Common myeloid progenitor, CD34-positive (primary cell): ENCODE data around the gene ABCC10.

Source experiments
- CTCF ChIA-PET: fragments of 350-600 bp; sonication (Branson Sonifier 250); formaldehyde crosslinking; loops from one replicate; lab custom pipeline; 2021; ENCODE audit warnings: antibody characterized with exemption; lab: Charles Lee
- POLR2A ChIA-PET: fragments of 350-600 bp; sonication (Branson Sonifier 250); formaldehyde crosslinking; loops from one replicate; lab custom pipeline; 2021; ENCODE audit warnings: antibody characterized with exemption; lab: Charles Lee
- DNase-seq, 3 donors: peaks; one replicate each; pipeline versions ENCODE4 v3.0.0 to v3.0.0-alpha.2; 2013
- H3K27ac ChIP-seq, 2 experiments: 1 replicate in 1 of 2; 2 replicates in 1 of 2; pipeline ENCODE4 v1.7.0; 2013; ENCODE audit warnings: inconsistent platforms in 2 of 2, low read length in 2 of 2, mild to moderate bottlenecking in 2 of 2, low read depth in 1 of 2, moderate library complexity in 1 of 2; ENCODE audit not compliant: severe bottlenecking in 2 of 2, insufficient read depth in 1 of 2, poor library complexity in 1 of 2
- H3K27me3 ChIP-seq, 5 experiments: replicated peaks in 2 of 5; 1 replicate in 3 of 5; 2 replicates in 2 of 5; pipeline versions ENCODE4 v1.6.1 to v1.7.0; 2013; ENCODE audit warnings: low read length in 4 of 5, mild to moderate bottlenecking in 2 of 5, moderate library complexity in 2 of 5, inconsistent platforms in 1 of 5; ENCODE audit not compliant: insufficient read depth in 5 of 5, control insufficient read depth in 4 of 5
- H3K36me3 ChIP-seq, 4 experiments: 1 replicate in 2 of 4; 2 replicates in 2 of 4; pipeline versions ENCODE4 v1.6.1 to v1.7.0; 2013; ENCODE audit warnings: low read length in 3 of 4, control low read depth in 1 of 4, mild to moderate bottlenecking in 1 of 4; ENCODE audit not compliant: control insufficient read depth in 4 of 4, insufficient read depth in 4 of 4
- H3K4me1 ChIP-seq, 4 experiments: 1 replicate in 3 of 4; 2 replicates in 1 of 4; pipeline versions ENCODE4 v1.6.1 to v1.7.1; 2013; ENCODE audit warnings: low read length in 3 of 4, mild to moderate bottlenecking in 3 of 4, control low read depth in 1 of 4, inconsistent platforms in 1 of 4, moderate library complexity in 1 of 4; ENCODE audit not compliant: control insufficient read depth in 4 of 4, insufficient read depth in 4 of 4; ENCODE audit errors: control extremely low read depth in 1 of 4
- H3K4me3 ChIP-seq, 7 experiments: 1 replicate in 4 of 7; 2 replicates in 3 of 7; pipeline versions ENCODE4 v1.5.1 to v1.7.0; 2013; ENCODE audit warnings: mild to moderate bottlenecking in 7 of 7, low read length in 6 of 7, moderate library complexity in 6 of 7, inconsistent platforms in 2 of 7, low read depth in 2 of 7, control low read depth in 1 of 7; ENCODE audit not compliant: insufficient read depth in 4 of 7, control insufficient read depth in 1 of 7; ENCODE audit errors: extremely low read depth in 1 of 7
- H3K9me3 ChIP-seq, 5 experiments: 1 replicate in 4 of 5; 2 replicates in 1 of 5; pipeline versions ENCODE4 v1.6.1 to v1.7.1; 2013; ENCODE audit warnings: low read length in 4 of 5, mild to moderate bottlenecking in 2 of 5, inconsistent platforms in 1 of 5, low read depth in 1 of 5, moderate library complexity in 1 of 5; ENCODE audit not compliant: control insufficient read depth in 4 of 5, insufficient read depth in 2 of 5; ENCODE audit errors: control extremely low read depth in 1 of 5
- WGBS: methylation state at CpG from one replicate; pipeline ENCODE4 v1.1.5; 2013; ENCODE audit not compliant: insufficient coverage; 5-methylcytosine and 5-hydroxymethylcytosine counted together

The ABCC10 gene

GRCh38 chr6:43450699-43451131, 23.4 kb downstream of the ABCC10 start:
- CTCF ChIA-PET: interaction anchor here (1.0 to 1.5 kb wide), 3 partner anchors 12 to 55 kb away, joined by 3 read pairs; no protein-coding TSS in a partner anchor

GRCh38 chr6:43451348-43451747, 24.0 kb downstream of the ABCC10 start:
- Histone ChIP-seq H3K27ac (no peak overlapping the region), H3K9me3 (no peaks in the 10 kb centered on the region), H3K4me3 (no peak overlapping the region), H3K4me1 (peaks cover 0 to 15% (median 14%) of the 10 kb centered on the region in 4 experiments), H3K27me3 (peaks cover 0 to 21% (median 4%) of the 10 kb centered on the region in 5 experiments), H3K36me3 (peaks cover 0 to 52% (median 32%) of the 10 kb centered on the region in 4 experiments)
- WGBS: no CpG with 5 or more reads among the region's 4 CpGs
- DNase-seq: no peak
- CTCF ChIA-PET: interaction anchor here (1.0 to 1.5 kb wide), 2 partner anchors 11 to 42 kb away, joined by 3 read pairs; no protein-coding TSS in a partner anchor
- POLR2A ChIA-PET: no interaction called here

More at GRCh38 chr6:43450699-43451131, 23.4 kb downstream of the ABCC10 start:
- H3K27me3 ChIP-seq: peaks cover 0 to 14% (median 0%) of the 10 kb centered on the region in 5 experiments
- POLR2A ChIA-PET: no interaction called here
- H3K27ac ChIP-seq: no peak overlapping the region
- H3K9me3 ChIP-seq: no peaks in the 10 kb centered on the region
- no peak for DNase-seq
- H3K4me1 ChIP-seq: peaks cover 0 to 12% (median 10%) of the 10 kb centered on the region in 4 experiments
- H3K36me3 ChIP-seq: peaks cover 0 to 58% (median 35%) of the 10 kb centered on the region in 4 experiments
- 90% methylated on average over 13 of the region's 13 CpGs for WGBS
- no peak overlapping the region for H3K4me3 ChIP-seq

GRCh38 chr6:43451939-43452338, 24.6 kb downstream of the ABCC10 start:
- Histone ChIP-seq H3K4me3 (no peak overlapping the region), H3K27me3 (peaks cover 0 to 27% (median 6%) of the 10 kb centered on the region in 5 experiments), H3K9me3 (peaks cover 0 to 4% (median 0%) of the 10 kb centered on the region in 5 experiments), H3K4me1 (peaks cover 0 to 15% (median 14%) of the 10 kb centered on the region in 4 experiments), H3K36me3 (peaks cover 0 to 49% (median 32%) of the 10 kb centered on the region in 4 experiments), H3K27ac (no peak overlapping the region)
- ChIA-PET POLR2A (no interaction called here), CTCF (interaction anchor here (1.2 to 3.5 kb wide), 4 partner anchors 41 to 54 kb away, joined by 3 to 32 read pairs (median 6); no protein-coding TSS in a partner anchor)
- no peak for DNase-seq
- WGBS: 99% methylated on average over 8 of the region's 8 CpGs

- ChIA-PET CTCF (interaction anchor here (0.6 to 3.5 kb wide), 8 partner anchors 9 to 53 kb away, joined by 3 to 32 read pairs (median 4); partner anchors contain the start of gene ABCC10), POLR2A (no interaction called here)
- Histone ChIP-seq H3K4me1 (peaks cover 0 to 15% (median 14%) of the 10 kb centered on the region in 4 experiments), H3K9me3 (peaks cover 0 to 4% (median 0%) of the 10 kb centered on the region in 5 experiments), H3K36me3 (peaks cover 0 to 40% (median 28%) of the 10 kb centered on the region in 4 experiments), H3K27ac (no peak overlapping the region), H3K27me3 (peaks cover 0 to 32% (median 8%) of the 10 kb centered on the region in 5 experiments), H3K4me3 (no peak overlapping the region)
- WGBS: 100% methylated on average over 4 of the region's 4 CpGs
- no peak for DNase-seq
Measured at GRCh38 chr6:43452896-43453295, 25.6 kb downstream of the ABCC10 start.

GRCh38 chr6:43453831-43454230, 26.5 kb downstream of the ABCC10 start:
- Histone ChIP-seq H3K27me3 (peaks cover 0 to 35% (median 8%) of the 10 kb centered on the region in 5 experiments), H3K4me3 (no peak overlapping the region), H3K36me3 (peaks cover 0 to 34% (median 23%) of the 10 kb centered on the region in 4 experiments), H3K27ac (no peak overlapping the region), H3K9me3 (peaks cover 0 to 4% (median 0%) of the 10 kb centered on the region in 5 experiments), H3K4me1 (peaks cover 0 to 15% (median 14%) of the 10 kb centered on the region in 4 experiments)
- ChIA-PET CTCF (interaction anchor here (1.6 to 3.5 kb wide), 4 partner anchors 10 to 62 kb away, joined by 3 to 32 read pairs (median 6); no protein-coding TSS in a partner anchor), POLR2A (no interaction called here)
- no peak for DNase-seq

GRCh38 chr6:43454290-43454695, 27.0 kb downstream of the ABCC10 start:
- no peak overlapping the region for H3K27ac ChIP-seq
- CTCF ChIA-PET: interaction anchor here (1.6 to 3.5 kb wide), 4 partner anchors 10 to 62 kb away, joined by 3 to 32 read pairs (median 6); no protein-coding TSS in a partner anchor
- peaks cover 0 to 35% (median 8%) of the 10 kb centered on the region in 5 experiments for H3K27me3 ChIP-seq
- H3K36me3 ChIP-seq: peaks cover 0 to 30% (median 21%) of the 10 kb centered on the region in 4 experiments
- POLR2A ChIA-PET: no interaction called here
- 24% methylated on average over 17 of the region's 17 CpGs for WGBS
- peaks cover 0 to 4% (median 0%) of the 10 kb centered on the region in 5 experiments for H3K9me3 ChIP-seq
- H3K4me3 ChIP-seq: peak overlapping the region; percentile 30 to 80 (median 65)
- H3K4me1 ChIP-seq: peaks cover 0 to 15% (median 14%) of the 10 kb centered on the region in 4 experiments
- DNase-seq: peak in 2 of 3 donors; percentile 55 to 70
